Cardiac muscle cell (in vitro differentiated cells and primary cell): Measurements from ENCODE around the gene ZNF750. TPM values are rescaled to one million over a fixed set of nuclear protein-coding genes. Genes with fewer than 3 reads are reported as not detected.

Experiments
- DNase-seq, 2 donors: peaks; one replicate each; pipeline versions ENCODE4 v3.0.0 to v3.0.0-alpha.2; 2010 to 2017; ENCODE audit warnings: low read depth in 1 of 2, low spot score in 1 of 2
- H3K27ac ChIP-seq: fragments of 200-600 bp; sonication (generic); 2 replicates; pipeline ENCODE4 v1.5.1; 2016
- H3K27me3 ChIP-seq: fragments of 200-600 bp; sonication (generic); 2 replicates; pipeline ENCODE4 v1.6.0; 2016; ENCODE audit warnings: control low read depth
- H3K36me3 ChIP-seq: fragments of 200-600 bp; sonication (generic); 2 replicates; pipeline ENCODE4 v1.5.1; 2016; ENCODE audit warnings: control low read depth
- H3K4me1 ChIP-seq: fragments of 200-600 bp; sonication (generic); 2 replicates; pipeline ENCODE4 v1.8.1; 2017; ENCODE audit warnings: low read depth, mild to moderate bottlenecking, mixed run types
- H3K4me3 ChIP-seq: fragments of 200-600 bp; sonication (generic); 2 replicates; pipeline ENCODE4 v1.5.1; 2016; ENCODE audit warnings: mild to moderate bottlenecking
- H3K9me3 ChIP-seq: fragments of 200-600 bp; sonication (generic); 2 replicates; pipeline ENCODE4 v1.5.1; 2017; ENCODE audit warnings: low read depth, mild to moderate bottlenecking, control low read depth
- CTCF ChIP-seq: IDR thresholded peaks from 2 replicates; pipeline ENCODE4 v1.5.1; 2012; ENCODE audit warnings: low read depth, mild to moderate bottlenecking, low read length
- polyA plus RNA-seq: library from polyadenylated mRNA; unstranded; fragments of >200 nt; fragmentation: Nextera tagmentation; extraction: Ambion mirVana; gene quantifications from 2 replicates; pipeline ENCODE4 v1.2.1, GENCODE V29; 2016
- total RNA-seq: library from RNA; depleted of rRNA; stranded (reverse); fragments of >200 nt; gene quantifications from 2 replicates; pipeline ENCODE4 v1.2.3, GENCODE V29; 2016

ZNF750 gene
- total and polyA plus RNA-seq, 2 experiments from 2014 or later, result 0.49 TPM; not detected in 1

GRCh38 chr17:82806645-82807044, 33.2 kb downstream of the ZNF750 start:
- Histone ChIP-seq H3K27ac (no peak overlapping the region), H3K4me1 (peaks cover 26% of the 10 kb centered on the region), H3K27me3 (no peaks in the 10 kb centered on the region), H3K36me3 (no peaks in the 10 kb centered on the region), H3K4me3 (no peak overlapping the region), H3K9me3 (no peaks in the 10 kb centered on the region)
- no peak for TF ChIP-seq CTCF
- DNase-seq, result no peak

GRCh38 chr17:82805823-82806222, 34.0 kb downstream of the ZNF750 start:
- DNase-seq, result no peak
- Histone ChIP-seq H3K36me3 (no peaks in the 10 kb centered on the region), H3K27ac (no peak overlapping the region), H3K9me3 (no peaks in the 10 kb centered on the region), H3K4me3 (no peak overlapping the region), H3K27me3 (no peaks in the 10 kb centered on the region), H3K4me1 (peaks cover 18% of the 10 kb centered on the region)
- TF ChIP-seq CTCF, result no peak

- Histone ChIP-seq H3K4me1 (peaks cover 12% of the 10 kb centered on the region), H3K27me3 (no peaks in the 10 kb centered on the region), H3K9me3 (no peaks in the 10 kb centered on the region), H3K27ac (no peak overlapping the region), H3K4me3 (no peak overlapping the region), H3K36me3 (peaks cover 3% of the 10 kb centered on the region)
- TF ChIP-seq CTCF, result no peak
- no peak for DNase-seq
Observed at GRCh38 chr17:82805254-82805653, 34.6 kb downstream of the ZNF750 start.

- Histone ChIP-seq H3K9me3 (no peaks in the 10 kb centered on the region), H3K4me1 (peaks cover 10% of the 10 kb centered on the region), H3K36me3 (peaks cover 3% of the 10 kb centered on the region), H3K27me3 (no peaks in the 10 kb centered on the region), H3K27ac (no peak overlapping the region), H3K4me3 (no peak overlapping the region)
- TF ChIP-seq CTCF, result no peak
- peak in 1 of 2 donors; percentile 79 for DNase-seq
Observed at GRCh38 chr17:82804442-82805191, 35.2 kb downstream of the ZNF750 start.

GRCh38 chr17:82803606-82804005, 36.2 kb downstream of the ZNF750 start:
- Histone ChIP-seq H3K4me1 (peaks cover 10% of the 10 kb centered on the region), H3K27ac (no peak overlapping the region), H3K4me3 (no peak overlapping the region), H3K36me3 (peaks cover 3% of the 10 kb centered on the region), H3K27me3 (no peaks in the 10 kb centered on the region), H3K9me3 (no peaks in the 10 kb centered on the region)
- no peak for DNase-seq
- no peak for TF ChIP-seq CTCF
